HFF-Myc (cell line): ENCODE data around the gene ALOX15.

Experiments used
- DNase-seq: peaks from one replicate; pipeline ENCODE4 v3.0.0-alpha.2; 2011; ENCODE audit warnings: low read depth; ENCODE audit errors: extremely low read depth
- H3K4me3 ChIP-seq: replicated peaks from 2 replicates; pipeline ENCODE4 v1.5.1; 2011; ENCODE audit warnings: low read depth, mild to moderate bottlenecking, control low read depth, low read length
- CTCF ChIP-seq: IDR thresholded peaks from 2 replicates; pipeline ENCODE4 v1.5.1; 2012; ENCODE audit warnings: mild to moderate bottlenecking, low read depth, low read length, control low read depth; ENCODE audit errors: missing control alignments

The ALOX15 gene

GRCh38 chr17:4636474-4637100, 4.9 kb downstream of the ALOX15 start:
- no peak for DNase-seq
- no peak for TF ChIP-seq CTCF
- H3K4me3 ChIP-seq, result no peak overlapping the region

- no peak overlapping the region for H3K4me3 ChIP-seq
- no peak for TF ChIP-seq CTCF
- DNase-seq, result no peak
These were observed 5.6 kb downstream of the ALOX15 start for GRCh38 chr17:4635823-4636375.

- TF ChIP-seq CTCF, result no peak
- H3K4me3 ChIP-seq, result no peak overlapping the region
- no peak for DNase-seq
These were observed 6.5 kb downstream of the ALOX15 start for GRCh38 chr17:4634976-4635375.

GRCh38 chr17:4633643-4634042, 7.8 kb downstream of the ALOX15 start:
- no peak for TF ChIP-seq CTCF
- DNase-seq, result no peak
- H3K4me3 ChIP-seq, result no peak overlapping the region

- no peak overlapping the region for H3K4me3 ChIP-seq
- TF ChIP-seq CTCF, result no peak
- no peak for DNase-seq
These were observed 8.9 kb downstream of the ALOX15 start for GRCh38 chr17:4632581-4632920.

- DNase-seq, result no peak
- no peak overlapping the region for H3K4me3 ChIP-seq
- TF ChIP-seq CTCF, result no peak
These were observed 9.5 kb downstream of the ALOX15 start for GRCh38 chr17:4631836-4632580.
